ENCODE data around the gene WDR1.

WDR1 gene

GRCh38 chr4:10066206-10066605 lies 50.4 kb downstream of the WDR1 start:
- DNase-seq: no peak

- DNase-seq: peak; percentile 79
Observed at GRCh38 chr4:10063544-10064300, 52.9 kb downstream of the WDR1 start.

- no peak for DNase-seq
Observed at GRCh38 chr4:10061650-10062415, 54.8 kb downstream of the WDR1 start.

- DNase-seq: no peak
Observed at GRCh38 chr4:10058371-10058770, 58.2 kb downstream of the WDR1 start.

- DNase-seq: no peak
Observed at GRCh38 chr4:10057023-10057395, 59.6 kb downstream of the WDR1 start.

GRCh38 chr4:10056334-10057022 lies 60.1 kb downstream of the WDR1 start:
- DNase-seq: no peak

GRCh38 chr4:10055871-10056270 lies 60.7 kb downstream of the WDR1 start:
- no peak for DNase-seq

GRCh38 chr4:10054571-10055041 lies 62.0 kb downstream of the WDR1 start:
- DNase-seq: no peak

GRCh38 chr4:10053635-10054453 lies 62.8 kb downstream of the WDR1 start:
- no peak for DNase-seq

- no peak for DNase-seq
Observed at GRCh38 chr4:10051517-10052135, 65.0 kb downstream of the WDR1 start.

GRCh38 chr4:10050721-10051120 lies 65.9 kb downstream of the WDR1 start:
- DNase-seq: no peak

GRCh38 chr4:10050261-10050661 lies 66.3 kb downstream of the WDR1 start:
- no peak for DNase-seq

- no peak for DNase-seq
Observed at GRCh38 chr4:10048941-10049697, 67.5 kb downstream of the WDR1 start.

GRCh38 chr4:10047967-10048366 lies 68.6 kb downstream of the WDR1 start:
- no peak for DNase-seq

GRCh38 chr4:10046471-10046870 lies 70.1 kb downstream of the WDR1 start:
- DNase-seq: no peak

- no peak for DNase-seq
Observed at GRCh38 chr4:10045481-10045880, 71.1 kb downstream of the WDR1 start.

GRCh38 chr4:10041036-10041435 lies 75.6 kb downstream of the WDR1 start:
- DNase-seq: no peak

GRCh38 chr4:10040049-10040892 lies 76.3 kb downstream of the WDR1 start:
- DNase-seq: no peak

GRCh38 chr4:10036807-10037342 lies 79.7 kb downstream of the WDR1 start:
- no peak for DNase-seq

- DNase-seq: no peak
Observed at GRCh38 chr4:10035130-10035529, 81.5 kb downstream of the WDR1 start.
